MV-4-11 (cell line): Measurements from ENCODE around the gene TAF5.
A peak's percentile ranks its signal among the peaks of the same experiment; 100 is the strongest.
"Not testable (repeated sequence)": the region's sequence is repeated elsewhere in the genome, so short reads cannot be mapped to it uniquely, and the experiment has no call there.

ENCODE experiments used
- DNase-seq: peaks from one replicate; lab custom pipeline; 2025; lab: John Stamatoyannopoulos, UW

TAF5 gene

GRCh38 chr10:103367782-103368518 is at the start of gene TAF5:
Gene TAF5 (plus strand): TSS chr10:103367976. CDS start chr10:103367990, 14 bp downstream.
- DNase-seq, result peak; percentile 96

GRCh38 chr10:103327906-103328305 is 39.9 kb upstream of the TAF5 start:
- DNase-seq, result no peak

GRCh38 chr10:103333934-103334520 is 33.7 kb upstream of the TAF5 start:
- DNase-seq, result peak; percentile 30

- no peak for DNase-seq
Observed at GRCh38 chr10:103334567-103334966, 33.2 kb upstream of the TAF5 start.

- no peak for DNase-seq
Observed at GRCh38 chr10:103336370-103336769, 31.4 kb upstream of the TAF5 start.

- DNase-seq, result no peak
Observed at GRCh38 chr10:103350175-103350516, 17.6 kb upstream of the TAF5 start.

GRCh38 chr10:103350517-103351260 is 17.1 kb upstream of the TAF5 start, which contains the start of gene PCGF6:
Gene PCGF6 (minus strand): TSS chr10:103351140. CDS start chr10:103351066, 74 bp downstream.
- peak; percentile 66 for DNase-seq

- peak; percentile 17 for DNase-seq
Observed at GRCh38 chr10:103353281-103353680, 14.5 kb upstream of the TAF5 start.

GRCh38 chr10:103354567-103354966 is 13.2 kb upstream of the TAF5 start:
- not testable (repeated sequence) for DNase-seq

GRCh38 chr10:103355906-103356599 is 11.7 kb upstream of the TAF5 start:
- DNase-seq, result no peak

GRCh38 chr10:103359493-103359892 is 8.3 kb upstream of the TAF5 start:
- not testable (repeated sequence) for DNase-seq

- not testable (repeated sequence) for DNase-seq
Observed at GRCh38 chr10:103360791-103361190, 7.0 kb upstream of the TAF5 start.

GRCh38 chr10:103367379-103367781 is 396 bp upstream of the TAF5 start:
- no peak for DNase-seq

GRCh38 chr10:103373544-103373943 is 5.8 kb downstream of the TAF5 start:
- DNase-seq, result no peak

- no peak for DNase-seq
Observed at GRCh38 chr10:103374263-103374662, 6.5 kb downstream of the TAF5 start.

GRCh38 chr10:103382769-103383168 is 15.0 kb downstream of the TAF5 start:
- peak; percentile 23 for DNase-seq

GRCh38 chr10:103394180-103394579 is 26.4 kb downstream of the TAF5 start:
- peak; percentile 6 for DNase-seq

GRCh38 chr10:103395754-103396066 is 27.9 kb downstream of the TAF5 start:
- no peak for DNase-seq

GRCh38 chr10:103396067-103396788 is 28.5 kb downstream of the TAF5 start, which contains the start of the genes ATP5MK and PDCD11:
Gene ATP5MK (minus strand): TSS chr10:103396475. CDS start chr10:103392457, 4,018 bp downstream.
Gene PDCD11 (plus strand): TSS chr10:103396626. CDS start chr10:103398427, 1,801 bp downstream.
- DNase-seq, result peak; percentile 99

GRCh38 chr10:103396789-103397087 is 29.0 kb downstream of the TAF5 start:
- no peak for DNase-seq

- peak; percentile 21 for DNase-seq
Observed at GRCh38 chr10:103397191-103397825, 29.5 kb downstream of the TAF5 start.
